Trophoblast cell (in vitro differentiated cells and primary cell): ENCODE data around the gene GALNT18.

Experiments
- DNase-seq, 2 donors: peaks; one replicate each; pipeline ENCODE4 v3.0.0-alpha.2; 2016
- H2AFZ ChIP-seq: 2 replicates; pipeline ENCODE4 v1.6.1; 2013; ENCODE audit warnings: low read length, moderate library complexity, mild to moderate bottlenecking; ENCODE audit not compliant: insufficient read depth, poor library complexity
- H2AK5ac ChIP-seq: 2 replicates; pipeline ENCODE4 v1.6.1; 2013; ENCODE audit warnings: mild to moderate bottlenecking, low read length
- H2BK120ac ChIP-seq: 2 replicates; pipeline ENCODE4 v1.6.1; 2013; ENCODE audit warnings: low read length, mild to moderate bottlenecking, moderate library complexity; ENCODE audit not compliant: insufficient read depth, poor library complexity
- H2BK12ac ChIP-seq: 2 replicates; pipeline ENCODE4 v1.6.1; 2013; ENCODE audit warnings: mild to moderate bottlenecking, low read length, moderate library complexity
- H2BK5ac ChIP-seq: 2 replicates; pipeline ENCODE4 v1.6.1; 2013; ENCODE audit warnings: low read length, low read depth, moderate library complexity, mild to moderate bottlenecking; ENCODE audit not compliant: poor library complexity
- H3K14ac ChIP-seq: 2 replicates; pipeline ENCODE4 v1.6.1; 2013; ENCODE audit warnings: mild to moderate bottlenecking, low read length
- H3K18ac ChIP-seq: 2 replicates; pipeline ENCODE4 v1.6.1; 2013; ENCODE audit warnings: mild to moderate bottlenecking, low read length
- H3K23ac ChIP-seq: 2 replicates; pipeline ENCODE4 v1.6.1; 2013; ENCODE audit warnings: low read length
- H3K27ac ChIP-seq: 2 replicates; pipeline ENCODE4 v1.5.1; 2013; ENCODE audit warnings: low read depth, mild to moderate bottlenecking, inconsistent platforms, low read length, moderate library complexity
- H3K27me3 ChIP-seq: 2 replicates; pipeline ENCODE4 v1.6.1; 2013; ENCODE audit warnings: inconsistent platforms, mild to moderate bottlenecking, low read length, moderate library complexity; ENCODE audit not compliant: insufficient read depth
- H3K36me3 ChIP-seq, 2 experiments: 1 replicate in 1 of 2; 2 replicates in 1 of 2; pipeline ENCODE4 v1.6.1; 2013; ENCODE audit warnings: low read length in 2 of 2, mild to moderate bottlenecking in 2 of 2, moderate library complexity in 1 of 2; ENCODE audit not compliant: insufficient read depth in 2 of 2, control insufficient read depth in 1 of 2
- H3K4ac ChIP-seq: 2 replicates; pipeline ENCODE4 v1.6.1; 2013; ENCODE audit warnings: low read depth, mild to moderate bottlenecking, low read length, moderate library complexity
- H3K4me1 ChIP-seq, 2 experiments: 1 replicate in 1 of 2; 2 replicates in 1 of 2; pipeline ENCODE4 v1.6.1; 2013; ENCODE audit warnings: low read length in 2 of 2, mild to moderate bottlenecking in 2 of 2, moderate library complexity in 1 of 2; ENCODE audit not compliant: insufficient read depth in 2 of 2, control insufficient read depth in 1 of 2
- H3K4me2 ChIP-seq: 2 replicates; pipeline ENCODE4 v1.6.1; 2013; ENCODE audit warnings: inconsistent platforms, mild to moderate bottlenecking, low read length, moderate library complexity
- H3K4me3 ChIP-seq: 2 replicates; pipeline ENCODE4 v1.5.1; 2013; ENCODE audit warnings: mild to moderate bottlenecking, low read depth, low read length, inconsistent platforms
- H3K79me1 ChIP-seq: one replicate; pipeline ENCODE4 v1.6.1; 2013; ENCODE audit warnings: low read length
- H3K79me2 ChIP-seq: 2 replicates; pipeline ENCODE4 v1.6.1; 2013; ENCODE audit warnings: low read length, mild to moderate bottlenecking; ENCODE audit not compliant: control insufficient read depth, insufficient read depth, poor library complexity
- H3K9ac ChIP-seq: 2 replicates; pipeline ENCODE4 v1.6.1; 2013; ENCODE audit warnings: mild to moderate bottlenecking, low read length
- H3K9me3 ChIP-seq: 2 replicates; pipeline ENCODE4 v1.6.1; 2013; ENCODE audit warnings: low read depth, mild to moderate bottlenecking, control low read depth, inconsistent platforms, low read length; ENCODE audit not compliant: insufficient read depth
- H4K12ac ChIP-seq: 2 replicates; pipeline ENCODE4 v1.6.1; 2013; ENCODE audit warnings: low read depth, mild to moderate bottlenecking, low read length, moderate library complexity
- H4K8ac ChIP-seq: 2 replicates; pipeline ENCODE4 v1.6.1; 2013; ENCODE audit warnings: low read depth, mild to moderate bottlenecking, low read length, moderate library complexity
- H4K91ac ChIP-seq: one replicate; pipeline ENCODE4 v1.6.1; 2013; ENCODE audit warnings: low read depth, mild to moderate bottlenecking, low read length, moderate library complexity
- WGBS: extraction: QIAGEN DNeasy Blood & Tissue Kit; methylation state at CpG from one replicate; pipeline ENCODE4 v1.1.7; 2013; ENCODE audit warnings: missing lambda C conversion rate; ENCODE audit not compliant: insufficient read length, insufficient coverage; ENCODE audit errors: extremely low coverage; 5-methylcytosine and 5-hydroxymethylcytosine counted together

The GALNT18 gene

GRCh38 chr11:11382858-11383532 lies 238.8 kb downstream of the GALNT18 start:
- Histone ChIP-seq H3K79me2 (no peaks in the 10 kb centered on the region), H3K36me3 (no peaks in the 10 kb centered on the region), H3K79me1 (no peaks in the 10 kb centered on the region), H3K18ac (no peak overlapping the region), H4K91ac (no peak overlapping the region), H2AFZ (no peak overlapping the region), H3K4ac (no peak overlapping the region), H3K9me3 (no peaks in the 10 kb centered on the region), H2BK12ac (no peak overlapping the region), H2BK5ac (no peak overlapping the region), H3K27ac (no peak overlapping the region), H2AK5ac (no peak overlapping the region), H4K12ac (no peak overlapping the region), H2BK120ac (no peak overlapping the region), H3K4me2 (no peak overlapping the region), H3K9ac (no peak overlapping the region), H3K4me1 (no peaks in the 10 kb centered on the region), H3K23ac (no peak overlapping the region), H3K14ac (no peak overlapping the region), H4K8ac (no peak overlapping the region), H3K4me3 (no peak overlapping the region), H3K27me3 (no peaks in the 10 kb centered on the region)
- no peak for DNase-seq
- 100% methylated on average over 1 of the region's 7 CpGs for WGBS

- H4K12ac ChIP-seq: no peak overlapping the region
- H2AFZ ChIP-seq: no peak overlapping the region
- no peak overlapping the region for H3K27ac ChIP-seq
- H2AK5ac ChIP-seq: no peak overlapping the region
- no peak overlapping the region for H3K18ac ChIP-seq
- no peak overlapping the region for H4K8ac ChIP-seq
- H3K4me3 ChIP-seq: no peak overlapping the region
- H3K79me1 ChIP-seq: no peaks in the 10 kb centered on the region
- no peak overlapping the region for H3K9ac ChIP-seq
- H3K14ac ChIP-seq: no peak overlapping the region
- no peaks in the 10 kb centered on the region for H3K27me3 ChIP-seq
- H3K79me2 ChIP-seq: no peaks in the 10 kb centered on the region
- H2BK12ac ChIP-seq: no peak overlapping the region
- H3K36me3 ChIP-seq: no peaks in the 10 kb centered on the region
- DNase-seq: no peak
- no peaks in the 10 kb centered on the region for H3K4me1 ChIP-seq
- no CpG with 5 or more reads among the region's 6 CpGs for WGBS
- H4K91ac ChIP-seq: no peak overlapping the region
- no peaks in the 10 kb centered on the region for H3K9me3 ChIP-seq
- no peak overlapping the region for H2BK5ac ChIP-seq
- no peak overlapping the region for H3K4ac ChIP-seq
- H3K4me2 ChIP-seq: no peak overlapping the region
- no peak overlapping the region for H2BK120ac ChIP-seq
- H3K23ac ChIP-seq: no peak overlapping the region
Observed at GRCh38 chr11:11381471-11382105, 240.2 kb downstream of the GALNT18 start.

GRCh38 chr11:11380883-11381282 lies 240.9 kb downstream of the GALNT18 start:
- no peak overlapping the region for H3K4ac ChIP-seq
- no peaks in the 10 kb centered on the region for H3K9me3 ChIP-seq
- no peak overlapping the region for H3K9ac ChIP-seq
- H3K14ac ChIP-seq: no peak overlapping the region
- no peaks in the 10 kb centered on the region for H3K79me2 ChIP-seq
- H3K27me3 ChIP-seq: no peaks in the 10 kb centered on the region
- no peak overlapping the region for H3K4me3 ChIP-seq
- no peaks in the 10 kb centered on the region for H3K4me1 ChIP-seq
- H2BK120ac ChIP-seq: no peak overlapping the region
- no peak overlapping the region for H4K91ac ChIP-seq
- no peaks in the 10 kb centered on the region for H3K36me3 ChIP-seq
- no peak overlapping the region for H3K18ac ChIP-seq
- no peak overlapping the region for H2AK5ac ChIP-seq
- WGBS: no CpG with 5 or more reads among the region's 3 CpGs
- no peak overlapping the region for H3K23ac ChIP-seq
- H2BK5ac ChIP-seq: no peak overlapping the region
- no peaks in the 10 kb centered on the region for H3K79me1 ChIP-seq
- H4K8ac ChIP-seq: no peak overlapping the region
- H3K4me2 ChIP-seq: no peak overlapping the region
- H4K12ac ChIP-seq: no peak overlapping the region
- H2AFZ ChIP-seq: no peak overlapping the region
- no peak overlapping the region for H3K27ac ChIP-seq
- DNase-seq: no peak
- no peak overlapping the region for H2BK12ac ChIP-seq

GRCh38 chr11:11380340-11380739 lies 241.5 kb downstream of the GALNT18 start:
- Histone ChIP-seq H2BK120ac (no peak overlapping the region), H4K8ac (no peak overlapping the region), H3K18ac (no peak overlapping the region), H3K14ac (no peak overlapping the region), H3K36me3 (no peaks in the 10 kb centered on the region), H3K9me3 (no peaks in the 10 kb centered on the region), H3K4me3 (no peak overlapping the region), H3K4me2 (no peak overlapping the region), H3K27ac (no peak overlapping the region), H3K4me1 (no peaks in the 10 kb centered on the region), H3K9ac (no peak overlapping the region), H4K12ac (no peak overlapping the region), H3K23ac (no peak overlapping the region), H4K91ac (no peak overlapping the region), H2AFZ (no peak overlapping the region), H3K4ac (no peak overlapping the region), H2BK12ac (no peak overlapping the region), H2BK5ac (no peak overlapping the region), H3K79me2 (no peaks in the 10 kb centered on the region), H2AK5ac (no peak overlapping the region), H3K79me1 (no peaks in the 10 kb centered on the region), H3K27me3 (no peaks in the 10 kb centered on the region)
- no CpG with 5 or more reads among the region's 2 CpGs for WGBS
- no peak for DNase-seq
